GM12892 (cell line): ENCODE data around the gene RRM2.

Source experiments
- POLR2A ChIP-seq: IDR thresholded peaks from 2 replicates; pipeline ENCODE4 v1.6.1; 2011; ENCODE audit warnings: low read depth, low read length, control low read depth
- POLR2AphosphoS5 ChIP-seq: IDR thresholded peaks from 2 replicates; pipeline ENCODE4 v1.6.1; 2011; ENCODE audit warnings: low read depth, low read length, control low read depth
- TAF1 ChIP-seq: IDR thresholded peaks from 2 replicates; pipeline ENCODE4 v1.6.1; 2011; ENCODE audit warnings: low read depth, mild to moderate bottlenecking, control low read depth, low read length, borderline replicate concordance

DNA sequence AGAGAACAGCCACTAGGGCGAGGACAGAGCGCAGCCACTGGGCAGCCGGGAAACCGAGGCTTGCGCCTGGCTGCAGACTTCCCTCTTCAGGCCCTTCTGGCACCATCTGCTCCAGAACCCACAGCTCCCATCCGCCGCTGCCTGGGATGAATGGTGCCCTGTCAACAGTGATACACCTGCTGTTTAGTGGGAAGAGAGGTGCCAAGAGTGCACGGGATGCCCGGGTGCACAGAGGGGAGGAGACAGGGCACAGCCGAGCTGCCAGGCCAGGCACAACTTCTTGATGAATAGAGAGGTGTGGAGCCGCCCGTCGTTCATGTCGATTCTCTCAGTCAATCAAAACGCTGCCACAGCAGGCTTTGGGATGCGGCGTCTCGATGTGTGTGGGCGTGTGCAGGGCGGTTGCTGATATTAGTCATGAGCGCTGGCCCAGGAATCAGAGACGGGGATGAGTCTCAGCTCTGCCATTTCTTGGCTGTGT lies 39.5 kb downstream of the RRM2 start:
- TF ChIP-seq POLR2AphosphoS5: no peak
- no peak for TF ChIP-seq POLR2A
- TF ChIP-seq TAF1: no peak
